ENCODE results near the gene RYR1. TPM values are rescaled to one million over a fixed set of nuclear protein-coding genes. Genes with fewer than 3 reads are reported as not detected.

RYR1 gene
- total and polyA plus RNA-seq, 7 donors = under 0.01 to 4.1 (median 0.85) TPM

DNA sequence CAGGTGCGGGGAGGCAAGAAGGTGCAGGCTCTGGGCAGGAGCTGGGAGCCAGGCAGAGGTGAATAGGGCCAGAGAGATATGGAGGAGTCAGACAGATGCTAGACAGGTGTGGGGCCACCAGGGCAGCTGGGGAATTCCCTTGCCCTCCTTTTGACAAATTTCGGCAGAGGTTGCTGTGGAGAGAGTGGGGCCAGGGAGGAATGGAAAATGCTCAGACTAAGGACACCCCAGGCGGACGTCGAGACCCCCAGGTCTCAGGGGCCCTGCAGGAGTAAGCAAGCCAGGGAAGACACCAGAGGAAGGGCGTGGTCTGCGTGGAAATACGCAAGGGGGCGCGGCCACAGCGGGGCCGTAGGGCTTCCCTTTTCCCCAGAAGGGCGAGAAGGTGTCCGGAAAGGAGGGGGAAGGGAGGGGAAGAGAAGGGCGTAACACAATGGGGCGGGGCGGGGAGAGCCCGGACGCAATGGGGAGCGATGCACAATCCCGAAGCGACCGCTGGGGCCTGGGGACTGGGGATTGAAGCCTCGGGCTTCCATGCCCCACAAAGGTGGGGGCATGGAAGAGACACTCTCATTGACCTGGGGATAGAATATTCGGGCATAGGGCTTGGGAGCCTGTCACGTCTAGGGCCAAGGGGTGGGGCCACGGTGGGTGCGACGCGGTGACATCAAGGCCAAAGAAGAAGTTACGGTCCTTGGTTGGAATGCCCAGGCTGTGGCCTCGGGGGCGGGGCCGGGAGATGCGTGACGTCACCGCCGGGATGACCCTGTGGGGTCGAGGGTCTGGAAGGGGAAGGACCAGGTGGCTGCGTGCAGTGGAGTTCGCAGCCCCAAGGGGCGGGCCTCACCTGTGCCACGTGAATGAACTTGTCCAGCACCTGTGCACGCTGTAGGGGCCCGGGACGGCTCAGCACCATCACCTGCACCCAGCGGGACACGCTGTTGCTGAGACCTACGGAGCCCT is 15.7 kb upstream of the RYR1 start:
- Histone ChIP-seq H3K4me3 (peak overlapping the region in 3 of 4 donors; percentile 5 to 19 (median 14)), H3K36me3 (no peaks in the 10 kb centered on the region), H3K27ac (no peak overlapping the region), H3K27me3 (peaks cover 4 to 38% (median 16%) of the 10 kb centered on the region in 3 donors), H3K9me3 (no peaks in the 10 kb centered on the region), H3K4me1 (peaks cover 0 to 11% (median 7%) of the 10 kb centered on the region in 4 donors)
- 5 to 11% methylated on average over 49 of the region's 49 CpGs for WGBS, 2 donors
- TF ChIP-seq CTCF (IDR thresholded peaks at IDR 0.05) = no peak
- TF ChIP-seq POLR2AphosphoS5 (IDR thresholded peaks at IDR 0.05) = no peak
- no peak for TF ChIP-seq EP300 (IDR thresholded peaks at IDR 0.05)
- TF ChIP-seq POLR2A (IDR thresholded peaks at IDR 0.05) = no peak
- peak; percentile 80 for DNase-seq
- intact Hi-C loops (cut with DNase I) = no loop called here

- H3K4me3 ChIP-seq = no peak overlapping the region
- H3K27me3 ChIP-seq = peaks cover 4 to 60% (median 24%) of the 10 kb centered on the region in 3 donors
- intact Hi-C loops (cut with DNase I) = no loop called here
- no peak overlapping the region for H3K27ac ChIP-seq
- H3K36me3 ChIP-seq = no peaks in the 10 kb centered on the region
- H3K4me1 ChIP-seq = peaks cover 0 to 11% (median 7%) of the 10 kb centered on the region in 4 donors
- H3K9me3 ChIP-seq = no peaks in the 10 kb centered on the region
- DNase-seq = no peak
- 80 to 88% methylated on average over 9 of the region's 9 CpGs for WGBS, 2 donors
- TF ChIP-seq EP300 (IDR thresholded peaks at IDR 0.05) (no peak), POLR2AphosphoS5 (IDR thresholded peaks at IDR 0.05) (no peak), CTCF (IDR thresholded peaks at IDR 0.05) (no peak), POLR2A (IDR thresholded peaks at IDR 0.05) (no peak)
Observed at GRCh38 chr19:38420935-38421334, 12.6 kb upstream of the RYR1 start.

GRCh38 chr19:38421856-38422255 is 11.6 kb upstream of the RYR1 start:
- H3K27me3 ChIP-seq = peaks cover 4 to 59% (median 24%) of the 10 kb centered on the region in 3 donors

GRCh38 chr19:38422438-38422837 is 11.1 kb upstream of the RYR1 start:
- WGBS, 2 donors = 63 to 87% methylated on average over 7 of the region's 7 CpGs
- no peaks in the 10 kb centered on the region for H3K36me3 ChIP-seq
- no peaks in the 10 kb centered on the region for H3K9me3 ChIP-seq
- TF ChIP-seq CTCF (IDR thresholded peaks at IDR 0.05) (no peak), POLR2A (IDR thresholded peaks at IDR 0.05) (no peak), POLR2AphosphoS5 (IDR thresholded peaks at IDR 0.05) (no peak), EP300 (IDR thresholded peaks at IDR 0.05) (no peak)
- no peak overlapping the region for H3K4me3 ChIP-seq
- DNase-seq = no peak
- H3K4me1 ChIP-seq = peaks cover 0 to 10% (median 7%) of the 10 kb centered on the region in 4 donors
- no peak overlapping the region for H3K27ac ChIP-seq
- intact Hi-C loops (cut with DNase I) = no loop called here
- H3K27me3 ChIP-seq = peaks cover 4 to 53% (median 20%) of the 10 kb centered on the region in 3 donors

More at GRCh38 chr19:38421856-38422255, 11.6 kb upstream of the RYR1 start:
- H3K4me1 ChIP-seq = peaks cover 0 to 11% (median 7%) of the 10 kb centered on the region in 4 donors
- H3K9me3 ChIP-seq = no peaks in the 10 kb centered on the region
- 77 to 83% methylated on average over 14 of the region's 14 CpGs for WGBS, 2 donors
- DNase-seq = no peak
- no peak for TF ChIP-seq EP300 (IDR thresholded peaks at IDR 0.05)
- TF ChIP-seq POLR2AphosphoS5 (IDR thresholded peaks at IDR 0.05) = no peak
- TF ChIP-seq POLR2A (IDR thresholded peaks at IDR 0.05) = no peak
- no peak for TF ChIP-seq CTCF (IDR thresholded peaks at IDR 0.05)
- intact Hi-C loops (cut with DNase I) = no loop called here
- H3K27ac ChIP-seq = no peak overlapping the region
- H3K36me3 ChIP-seq = no peaks in the 10 kb centered on the region
- H3K4me3 ChIP-seq = no peak overlapping the region
